Activated T-helper 2 cell treated with anti-CD3 and anti-CD28 coated beads, Interferon-gamma antibody, Interleukin-2, Interleukin-4, amounts not matched to agents 10 μg/mL and 5 μg/mL and 100 μg/mL, durations not matched to agents 14 hours and 24 hours and 36 hours (primary cell): ENCODE measurements around the gene LIPA. TPM values are rescaled to one million over a fixed set of nuclear protein-coding genes. Genes with fewer than 3 reads are reported as not detected.

Experiments
- total RNA-seq: library from RNA; stranded (reverse); gene quantifications from 2 replicates; pipeline ENCODE4 v1.2.3, GENCODE V29; 2022

The LIPA gene
- total RNA-seq, 1 donor from 2014 or later = 12.9 TPM

Other genes starting within 250 kb of the LIPA start
- gene CH25H, start 44.5 kb downstream of the LIPA start, total RNA-seq = not detected in 2 replicates
- 0.57 and 0.82 TPM in 2 replicates for gene IFIT2, start 50.3 kb upstream of the LIPA start, total RNA-seq
- gene IFIT3, start 76.2 kb upstream of the LIPA start, total RNA-seq = 0.74 and 0.94 TPM in 2 replicates
- gene IFIT1B, start 126.3 kb upstream of the LIPA start, total RNA-seq = not detected in 2 replicates
- 0.09 and 0.32 TPM in 2 replicates for gene IFIT1, start 140.8 kb upstream of the LIPA start, total RNA-seq
- gene IFIT5, start 162.8 kb upstream of the LIPA start, total RNA-seq = 4.4 and 4.8 TPM in 2 replicates